HPDE6-E6E7 (cell line): Measurements from ENCODE around the gene GCAT.

Experiments used
- DNase-seq: peaks from one replicate; pipeline ENCODE4 v3.0.0; 2011; ENCODE audit warnings: missing footprints; ENCODE audit errors: extremely low spot score

The GCAT gene

GRCh38 chr22:37809672-37810333, 2.1 kb downstream of the GCAT start:
- DNase-seq: no peak

- no peak for DNase-seq
Observed at GRCh38 chr22:37811867-37812266, 4.1 kb downstream of the GCAT start.

- DNase-seq: no peak
Observed at GRCh38 chr22:37812869-37813678, 5.3 kb downstream of the GCAT start.

- no peak for DNase-seq
Observed at GRCh38 chr22:37815593-37815992, 7.9 kb downstream of the GCAT start.

- no peak for DNase-seq
Observed at GRCh38 chr22:37816543-37817180, 8.9 kb downstream of the GCAT start.

GRCh38 chr22:37817705-37818408, 10.1 kb downstream of the GCAT start:
- DNase-seq: peak; percentile 71

GRCh38 chr22:37818409-37819104, 10.8 kb downstream of the GCAT start:
- no peak for DNase-seq

GRCh38 chr22:37819105-37819433, 11.3 kb downstream of the GCAT start:
- no peak for DNase-seq

- DNase-seq: no peak
Observed at GRCh38 chr22:37820350-37820749, 12.6 kb downstream of the GCAT start.

GRCh38 chr22:37822079-37822833, 14.5 kb downstream of the GCAT start:
- DNase-seq: no peak

- DNase-seq: no peak
Observed at GRCh38 chr22:37823134-37823985, 15.6 kb downstream of the GCAT start, which contains the start of gene GALR3. GALR3 (plus strand) TSS chr22:37823382; CDS start chr22:37823407, 25 bp downstream.

- DNase-seq: no peak
Observed at GRCh38 chr22:37824674-37825641, 17.2 kb downstream of the GCAT start.

- DNase-seq: no peak
Observed at GRCh38 chr22:37827056-37827455, 19.3 kb downstream of the GCAT start.

GRCh38 chr22:37830093-37830842, 22.5 kb downstream of the GCAT start:
- no peak for DNase-seq

- DNase-seq: no peak
Observed at GRCh38 chr22:37831472-37831871, 23.7 kb downstream of the GCAT start.

- no peak for DNase-seq
Observed at GRCh38 chr22:37832022-37832857, 24.5 kb downstream of the GCAT start.
